ENCODE results near the gene SCYL3. TPM values are rescaled to one million over a fixed set of nuclear protein-coding genes. Genes with fewer than 3 reads are reported as not detected.

The SCYL3 gene
- polyA plus RNA-seq, 1 of the 3 experiments (the other 2 are of a cell fraction) = 5.9 TPM

DNA sequence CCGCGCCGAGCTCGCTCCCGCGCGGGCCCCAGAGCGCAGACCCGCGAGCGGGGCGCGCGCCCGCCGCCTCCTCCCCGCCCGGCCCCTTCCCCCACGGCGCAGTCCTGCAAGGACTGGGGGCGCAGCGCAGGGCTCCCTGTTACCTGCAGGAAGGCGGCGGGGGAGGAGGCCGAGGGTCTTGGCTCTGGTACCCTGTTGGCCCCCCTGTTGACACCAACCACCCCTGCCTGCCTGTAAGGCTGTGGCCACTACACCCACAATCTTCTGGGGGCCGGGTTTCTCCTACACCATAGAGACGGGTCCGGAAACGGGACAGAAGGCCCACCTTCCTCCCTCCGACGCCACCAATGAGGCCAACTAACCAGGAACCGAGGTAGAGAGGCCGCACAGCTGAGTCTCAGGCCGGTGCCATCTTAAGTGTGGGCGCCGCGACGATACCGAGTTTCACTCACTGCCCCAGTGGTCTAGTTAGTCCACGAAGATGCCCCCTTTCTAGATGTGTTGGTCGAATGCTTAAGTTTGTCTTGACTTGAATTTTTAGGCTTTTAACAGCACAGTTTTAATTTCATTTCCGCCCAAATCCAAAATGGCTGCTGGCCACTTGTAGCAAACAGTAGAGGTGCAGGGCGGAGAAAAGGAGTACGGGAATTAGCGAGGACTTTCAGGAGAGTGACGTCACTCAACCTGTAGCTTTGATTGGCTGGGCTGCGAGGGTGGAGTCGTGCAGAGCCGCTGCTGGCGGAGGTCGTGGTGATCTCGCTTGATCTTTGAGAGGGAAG lies at the start of gene SCYL3 (continued):
- TF ChIP-seq, protein P1, sequence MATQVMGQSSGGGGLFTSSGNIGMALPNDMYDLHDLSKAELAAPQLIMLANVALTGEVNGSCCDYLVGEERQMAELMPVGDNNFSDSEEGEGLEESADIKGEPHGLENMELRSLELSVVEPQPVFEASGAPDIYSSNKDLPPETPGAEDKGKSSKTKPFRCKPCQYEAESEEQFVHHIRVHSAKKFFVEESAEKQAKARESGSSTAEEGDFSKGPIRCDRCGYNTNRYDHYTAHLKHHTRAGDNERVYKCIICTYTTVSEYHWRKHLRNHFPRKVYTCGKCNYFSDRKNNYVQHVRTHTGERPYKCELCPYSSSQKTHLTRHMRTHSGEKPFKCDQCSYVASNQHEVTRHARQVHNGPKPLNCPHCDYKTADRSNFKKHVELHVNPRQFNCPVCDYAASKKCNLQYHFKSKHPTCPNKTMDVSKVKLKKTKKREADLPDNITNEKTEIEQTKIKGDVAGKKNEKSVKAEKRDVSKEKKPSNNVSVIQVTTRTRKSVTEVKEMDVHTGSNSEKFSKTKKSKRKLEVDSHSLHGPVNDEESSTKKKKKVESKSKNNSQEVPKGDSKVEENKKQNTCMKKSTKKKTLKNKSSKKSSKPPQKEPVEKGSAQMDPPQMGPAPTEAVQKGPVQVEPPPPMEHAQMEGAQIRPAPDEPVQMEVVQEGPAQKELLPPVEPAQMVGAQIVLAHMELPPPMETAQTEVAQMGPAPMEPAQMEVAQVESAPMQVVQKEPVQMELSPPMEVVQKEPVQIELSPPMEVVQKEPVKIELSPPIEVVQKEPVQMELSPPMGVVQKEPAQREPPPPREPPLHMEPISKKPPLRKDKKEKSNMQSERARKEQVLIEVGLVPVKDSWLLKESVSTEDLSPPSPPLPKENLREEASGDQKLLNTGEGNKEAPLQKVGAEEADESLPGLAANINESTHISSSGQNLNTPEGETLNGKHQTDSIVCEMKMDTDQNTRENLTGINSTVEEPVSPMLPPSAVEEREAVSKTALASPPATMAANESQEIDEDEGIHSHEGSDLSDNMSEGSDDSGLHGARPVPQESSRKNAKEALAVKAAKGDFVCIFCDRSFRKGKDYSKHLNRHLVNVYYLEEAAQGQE (IDR thresholded peaks at IDR 0.05; ENCODE audit: low read depth, low read length) = peak; percentile 28; the same call in 1 of the 2 replicates
- peak; percentile 99 for TF ChIP-seq ELF1 (IDR thresholded peaks at IDR 0.05)
- TF ChIP-seq RFX5 (IDR thresholded peaks at IDR 0.05; ENCODE audit: low read length) = peak; percentile 95
- TF ChIP-seq POLR2AphosphoS5 (IDR thresholded peaks at IDR 0.05; ENCODE audit: low read depth, low read length) = peak; percentile 88
- peak; percentile 88 for TF ChIP-seq GABPA (IDR thresholded peaks at IDR 0.05; ENCODE audit: low read depth)
- TF ChIP-seq CHD2 (IDR thresholded peaks at IDR 0.05; ENCODE audit: low read length, partially characterized antibody) = peak; percentile 74
- peak; percentile 45; the same call in 1 of the 2 replicates for TF ChIP-seq SIN3A (IDR thresholded peaks at IDR 0.05; ENCODE audit: borderline replicate concordance, low read depth, low read length)
- TF ChIP-seq FOXJ3 (CRISPR knock-in tag; IDR thresholded peaks at IDR 0.05) = no peak
- TF ChIP-seq NFIC (IDR thresholded peaks at IDR 0.05; ENCODE audit: borderline replicate concordance) = no peak; the same call in 1 of the 2 replicates

DNA sequence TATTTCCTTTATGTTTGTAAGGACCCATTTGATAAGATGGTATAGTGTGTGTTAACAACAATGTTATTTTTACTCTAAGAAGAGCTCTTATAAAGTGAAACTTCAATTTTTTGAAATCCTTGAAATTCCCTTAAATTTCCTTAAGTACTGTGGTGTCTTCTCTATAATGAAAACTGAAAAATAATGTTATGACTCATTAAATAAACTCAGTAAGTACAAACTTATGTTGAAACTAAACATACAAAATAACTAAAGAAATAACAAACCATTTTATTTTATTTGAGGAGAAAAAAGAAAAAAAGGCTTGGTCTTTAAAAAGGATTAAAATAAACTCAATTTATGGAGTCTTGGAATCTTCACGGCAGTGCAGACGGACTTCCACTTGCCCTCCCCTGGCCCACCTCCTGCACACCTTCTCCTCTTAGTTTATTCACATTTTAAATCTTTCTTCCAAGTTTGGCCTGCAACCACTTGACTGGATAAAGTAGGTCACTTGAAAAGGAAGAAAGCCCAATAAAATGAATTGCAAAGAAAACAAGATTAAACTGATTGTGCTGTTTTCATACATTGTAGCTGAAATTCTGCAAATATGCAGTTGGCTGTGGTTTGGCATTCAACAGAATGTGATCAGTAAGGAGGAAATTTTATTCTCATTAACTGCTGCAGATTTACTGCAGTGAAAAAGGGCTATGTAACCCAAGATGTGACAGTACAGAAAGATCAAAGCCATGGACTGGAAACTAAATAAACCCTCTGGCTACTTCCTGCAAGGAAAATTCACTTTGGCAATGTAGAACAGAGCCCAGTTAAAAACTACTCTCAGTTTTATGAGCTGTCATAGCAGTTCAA lies 48.5 kb upstream of the SCYL3 start:
- ChIA-PET POLR2A (no interaction called here), CTCF (no interaction called here)
- H3K27me3 ChIP-seq (ENCODE audit: insufficient read depth) = no peaks in the 10 kb centered on the region
- peaks cover 16% of the 10 kb centered on the region for H3F3A ChIP-seq (replicated peaks; ENCODE audit: insufficient read depth)
- no peak overlapping the region for H3K4me3 ChIP-seq (ENCODE audit: low read depth in 2 of 2, low read length in 1 of 2)
- H4K20me1 ChIP-seq (ENCODE audit: insufficient read depth) = peaks cover 5% of the 10 kb centered on the region; the same call in 1 of the 2 replicates
- peak overlapping the region; percentile 34; the same call in 1 of the 2 replicates for H3K4me2 ChIP-seq
- H3K27ac ChIP-seq (ENCODE audit: low read depth in 2 of 2, low read length in 1 of 2) = peak overlapping the region; percentile 55 to 59; a peak in 3 of 4 replicates
- no peak for DNase-seq
- TF ChIP-seq ELF1 (IDR thresholded peaks at IDR 0.05) (no peak), FOXJ3 (CRISPR knock-in tag; IDR thresholded peaks at IDR 0.05) (no peak), NFIC (IDR thresholded peaks at IDR 0.05; ENCODE audit: borderline replicate concordance) (no peak), RXRA (IDR thresholded peaks at IDR 0.05; ENCODE audit: borderline replicate concordance, low read depth) (no peak), TEAD4 (IDR thresholded peaks at IDR 0.05; ENCODE audit: borderline replicate concordance, insufficient read depth) (no peak), EP300 (IDR thresholded peaks at IDR 0.05; ENCODE audit: borderline replicate concordance in 1 of 2, low read depth in 1 of 2, low read length in 1 of 2) (0 out of 4 replicates have a peak, but pooled peaks of 1 of the 2 experiments have one; percentile 18), FOSL2 (IDR thresholded peaks at IDR 0.05; ENCODE audit: borderline replicate concordance, low read depth) (no peak), RAD21 (IDR thresholded peaks at IDR 0.05; ENCODE audit: low read length) (no peak)
- TF ChIP-seq, protein P2, sequence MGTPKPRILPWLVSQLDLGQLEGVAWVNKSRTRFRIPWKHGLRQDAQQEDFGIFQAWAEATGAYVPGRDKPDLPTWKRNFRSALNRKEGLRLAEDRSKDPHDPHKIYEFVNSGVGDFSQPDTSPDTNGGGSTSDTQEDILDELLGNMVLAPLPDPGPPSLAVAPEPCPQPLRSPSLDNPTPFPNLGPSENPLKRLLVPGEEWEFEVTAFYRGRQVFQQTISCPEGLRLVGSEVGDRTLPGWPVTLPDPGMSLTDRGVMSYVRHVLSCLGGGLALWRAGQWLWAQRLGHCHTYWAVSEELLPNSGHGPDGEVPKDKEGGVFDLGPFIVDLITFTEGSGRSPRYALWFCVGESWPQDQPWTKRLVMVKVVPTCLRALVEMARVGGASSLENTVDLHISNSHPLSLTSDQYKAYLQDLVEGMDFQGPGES (IDR thresholded peaks at IDR 0.05; ENCODE audit: low read depth, low read length) = no peak
- TF ChIP-seq, protein P3, sequence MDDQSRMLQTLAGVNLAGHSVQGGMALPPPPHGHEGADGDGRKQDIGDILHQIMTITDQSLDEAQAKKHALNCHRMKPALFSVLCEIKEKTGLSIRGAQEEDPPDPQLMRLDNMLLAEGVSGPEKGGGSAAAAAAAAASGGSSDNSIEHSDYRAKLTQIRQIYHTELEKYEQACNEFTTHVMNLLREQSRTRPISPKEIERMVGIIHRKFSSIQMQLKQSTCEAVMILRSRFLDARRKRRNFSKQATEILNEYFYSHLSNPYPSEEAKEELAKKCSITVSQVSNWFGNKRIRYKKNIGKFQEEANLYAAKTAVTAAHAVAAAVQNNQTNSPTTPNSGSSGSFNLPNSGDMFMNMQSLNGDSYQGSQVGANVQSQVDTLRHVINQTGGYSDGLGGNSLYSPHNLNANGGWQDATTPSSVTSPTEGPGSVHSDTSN (IDR thresholded peaks at IDR 0.05) = peak; percentile 50
- no peaks in the 10 kb centered on the region for H3K9me3 ChIP-seq
- no peaks in the 10 kb centered on the region for H3K79me2 ChIP-seq (ENCODE audit: insufficient read depth)
- no peak overlapping the region for H2AFZ ChIP-seq (ENCODE audit: low read depth)
- H3K9me2 ChIP-seq = no peaks in the 10 kb centered on the region
- 78% methylated on average over 2 of the region's 2 CpGs for WGBS (ENCODE audit: low lambda C conversion rate)
- no peaks in the 10 kb centered on the region for H3K36me3 ChIP-seq (replicated peaks in 1 of 2; ENCODE audit: control insufficient read depth in 1 of 2, insufficient read depth in 2 of 2, low read length in 1 of 2)
- H3K9ac ChIP-seq = no peak overlapping the region
- peaks cover 11% of the 10 kb centered on the region in 2 experiments; a peak in 3 of 4 replicates for H3K4me1 ChIP-seq (ENCODE audit: control insufficient read depth in 1 of 2, insufficient read depth in 2 of 2, low read depth in 1 of 2, low read length in 1 of 2)

All from SK-N-SH (cell line).